Fibroblast of upper back skin (primary cell): ENCODE results near the gene SEC22A.

ENCODE experiments used
- DNase-seq: peaks from one replicate; pipeline ENCODE4 v3.0.0-alpha.2; 2013

The SEC22A gene

GRCh38 chr3:123271466-123272159 is 69.9 kb downstream of the SEC22A start:
- DNase-seq: no peak

GRCh38 chr3:123272547-123272946 is 70.8 kb downstream of the SEC22A start:
- DNase-seq: peak; percentile 6

GRCh38 chr3:123275691-123276090 is 73.9 kb downstream of the SEC22A start:
- DNase-seq: no peak

GRCh38 chr3:123276346-123277006 is 74.7 kb downstream of the SEC22A start:
- DNase-seq: no peak

DNA sequence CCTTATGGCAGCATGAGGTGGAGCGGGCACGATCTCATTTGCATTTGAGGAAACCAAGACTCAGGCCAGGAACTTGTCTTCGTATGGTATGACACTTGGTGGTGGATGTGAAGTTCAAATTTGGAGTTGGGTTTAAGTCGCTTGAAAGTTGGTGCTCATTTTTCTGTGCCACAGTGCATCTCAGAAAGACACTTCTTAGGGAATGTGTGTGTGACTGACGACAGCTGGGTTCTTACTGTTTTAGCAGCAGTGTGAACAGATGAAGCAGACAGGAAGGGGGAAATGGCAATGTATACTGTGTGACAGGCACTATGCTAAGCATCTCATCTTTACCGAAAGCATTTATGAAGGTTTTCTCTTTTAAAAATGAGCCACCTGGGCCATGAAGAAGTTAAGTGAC is 75.4 kb downstream of the SEC22A start:
- DNase-seq: no peak

DNA sequence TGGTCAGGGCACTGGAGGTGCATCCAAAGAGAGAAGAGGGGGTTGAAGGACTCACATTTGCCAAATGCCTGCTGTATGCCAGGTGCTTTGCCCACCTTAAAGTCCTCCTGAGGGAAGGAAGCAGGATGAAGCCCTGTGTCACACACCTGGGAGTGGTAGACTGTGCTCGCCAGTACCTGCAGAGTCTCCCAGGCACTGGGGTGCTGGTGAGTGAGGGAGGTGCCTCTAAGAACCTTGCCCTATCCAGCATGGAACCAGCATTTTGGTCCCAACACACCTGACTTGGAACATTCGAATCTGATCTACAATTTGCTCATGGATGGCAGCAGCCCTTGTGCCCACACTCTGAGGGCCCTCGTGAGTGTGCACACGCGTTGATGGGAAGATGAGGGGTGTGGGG is 76.7 kb downstream of the SEC22A start:
- DNase-seq: no peak

DNA sequence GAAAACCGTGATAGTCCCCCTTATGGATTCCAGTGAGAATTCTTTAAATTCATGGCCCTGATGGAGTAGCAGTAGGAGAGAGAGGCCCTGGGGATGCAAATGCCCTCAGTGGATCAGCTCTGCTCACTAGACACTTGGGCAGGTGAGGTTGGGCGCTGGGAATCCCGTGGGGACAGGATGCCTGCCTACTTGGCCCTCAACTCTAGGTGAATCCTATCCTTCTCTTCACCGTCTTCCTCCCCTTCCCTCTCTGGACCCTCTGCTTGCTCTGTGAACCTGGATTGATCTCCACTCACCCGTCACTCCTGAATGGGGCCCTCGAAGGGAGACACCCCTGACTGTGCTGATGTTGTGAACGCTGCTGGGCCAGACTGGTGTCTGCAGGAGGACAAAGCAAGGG is 77.4 kb downstream of the SEC22A start:
- DNase-seq: no peak

- no peak for DNase-seq
These were observed 79.7 kb downstream of the SEC22A start for GRCh38 chr3:123281406-123281805.

DNA sequence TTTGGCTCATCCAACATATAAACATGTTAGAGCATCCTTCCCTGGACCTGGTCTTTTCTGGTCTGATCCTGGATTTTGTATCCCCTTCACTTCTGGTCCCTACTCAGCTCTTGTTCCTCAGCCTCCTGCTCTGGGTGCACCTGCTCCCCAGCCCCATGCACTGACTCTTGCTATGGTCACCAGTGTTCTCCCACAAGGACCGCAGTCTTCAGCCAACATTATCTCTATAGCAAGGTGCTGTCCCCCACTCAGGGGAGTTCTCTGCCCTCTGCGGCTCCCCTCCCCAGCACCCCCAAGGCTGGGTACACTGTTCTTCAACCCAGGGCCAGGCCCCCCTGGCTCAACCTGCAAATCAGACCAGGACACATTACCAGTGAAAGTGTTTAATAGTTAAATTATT is 80.2 kb downstream of the SEC22A start:
- DNase-seq: no peak

DNA sequence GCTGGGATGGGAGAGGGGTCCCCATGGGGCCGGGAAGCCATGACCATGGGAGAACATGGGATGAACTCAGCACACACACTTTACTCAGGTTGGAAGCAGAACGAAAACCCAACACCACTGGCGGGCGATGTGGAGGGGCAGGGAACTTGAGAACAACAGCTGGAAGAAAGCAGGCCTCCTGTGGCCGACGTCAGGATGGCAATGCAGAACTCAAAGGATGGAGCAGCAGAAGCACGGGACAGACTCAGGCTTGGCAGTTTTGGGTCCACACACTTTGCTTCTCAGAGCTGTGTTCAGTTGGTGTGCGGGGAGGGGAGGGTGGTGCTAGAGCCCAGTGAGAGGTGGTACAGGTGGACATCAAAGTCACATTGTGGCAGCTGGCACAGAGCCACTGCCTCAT is 80.7 kb downstream of the SEC22A start:
- no peak for DNase-seq

DNA sequence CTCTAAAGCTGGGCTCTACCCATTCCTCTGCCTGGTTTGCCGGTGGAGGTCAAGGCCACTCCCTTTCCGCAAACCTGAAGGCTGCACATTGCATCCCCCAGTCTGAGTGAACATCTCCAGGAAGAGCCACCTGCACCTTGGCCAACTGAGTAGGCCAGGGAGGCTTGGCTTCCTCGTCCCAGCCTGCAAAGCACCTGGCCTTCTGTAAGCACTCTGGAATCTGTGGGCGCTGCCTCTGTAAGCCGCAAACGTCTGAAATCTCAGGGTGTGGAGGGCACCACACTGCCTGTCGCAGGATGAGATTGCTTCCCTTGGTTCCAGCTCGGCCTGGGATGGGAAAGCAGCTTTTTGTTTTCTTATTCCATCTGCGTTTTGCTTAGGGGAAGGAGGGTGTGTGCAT is 81.3 kb downstream of the SEC22A start:
- no peak for DNase-seq

- no peak for DNase-seq
These were observed 82.1 kb downstream of the SEC22A start for GRCh38 chr3:123283657-123284398.

DNA sequence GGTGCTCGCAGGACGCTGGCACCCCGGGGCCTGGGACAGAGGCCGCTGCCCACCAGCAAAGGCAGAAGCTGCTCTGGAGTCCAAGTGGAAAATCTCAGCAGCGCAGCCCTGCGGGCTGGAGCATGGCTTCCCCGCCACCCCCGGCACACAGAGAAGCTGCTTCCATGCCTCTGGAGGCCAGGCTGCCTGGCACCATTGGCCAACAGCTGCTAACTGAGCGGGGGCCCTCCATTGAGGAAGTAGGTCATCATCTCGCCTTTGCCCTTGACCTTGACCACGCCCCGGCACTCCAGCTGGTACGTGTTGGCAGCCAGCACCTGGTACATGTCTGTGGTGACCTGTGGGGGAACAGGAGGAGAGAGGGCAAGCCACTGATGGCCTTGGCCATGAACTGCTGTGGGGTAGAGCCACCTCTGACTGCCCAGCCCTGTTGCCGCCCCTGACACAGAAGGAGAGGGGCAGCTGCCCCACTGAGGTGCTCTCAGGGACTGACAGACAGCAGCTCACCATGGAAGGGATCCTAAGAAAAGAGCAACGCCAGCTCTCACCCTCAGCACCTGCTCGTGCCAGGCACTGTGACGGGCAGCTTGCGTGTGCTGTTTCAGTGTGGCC is 82.8 kb downstream of the SEC22A start:
- DNase-seq: no peak

DNA sequence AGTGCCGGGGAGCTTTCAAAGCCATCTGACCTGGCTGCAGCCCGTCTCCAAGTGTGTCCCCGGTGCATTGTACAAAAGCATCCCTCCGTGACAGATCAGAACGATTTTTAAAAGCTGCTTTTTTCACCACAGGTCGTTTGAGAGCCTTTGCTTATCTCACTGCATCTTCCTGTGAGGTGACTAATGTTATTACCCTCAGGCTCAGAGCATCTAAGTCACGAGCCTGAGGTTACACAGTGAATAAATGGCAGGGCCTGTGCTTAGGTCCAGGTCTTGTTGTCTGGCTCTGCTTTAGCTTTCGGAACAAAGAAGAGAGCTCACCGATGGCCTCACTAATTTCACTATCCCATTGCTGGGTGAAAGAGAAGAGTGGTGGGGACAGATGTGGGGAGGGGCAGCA is 83.3 kb downstream of the SEC22A start:
- DNase-seq: no peak

DNA sequence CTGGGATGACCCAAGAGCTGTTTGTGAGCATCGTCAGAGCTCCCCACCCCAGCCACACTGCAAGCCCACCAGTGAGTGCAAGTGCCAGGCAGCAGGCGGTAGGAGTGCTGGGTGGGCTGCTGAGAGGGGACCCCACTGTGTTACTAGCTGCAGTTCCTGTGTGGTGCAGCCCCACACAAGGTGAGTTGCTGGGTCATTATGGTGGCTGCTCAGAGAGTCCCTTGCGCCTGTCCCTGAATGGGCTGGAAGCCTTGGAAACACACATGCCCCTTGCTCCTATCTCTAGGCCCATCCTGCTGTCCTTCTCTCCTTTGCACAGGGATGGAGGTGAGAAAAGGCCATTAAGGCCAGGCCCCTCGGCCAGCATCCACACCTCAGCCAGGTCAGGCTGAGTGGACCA is 83.7 kb downstream of the SEC22A start:
- DNase-seq: no peak

DNA sequence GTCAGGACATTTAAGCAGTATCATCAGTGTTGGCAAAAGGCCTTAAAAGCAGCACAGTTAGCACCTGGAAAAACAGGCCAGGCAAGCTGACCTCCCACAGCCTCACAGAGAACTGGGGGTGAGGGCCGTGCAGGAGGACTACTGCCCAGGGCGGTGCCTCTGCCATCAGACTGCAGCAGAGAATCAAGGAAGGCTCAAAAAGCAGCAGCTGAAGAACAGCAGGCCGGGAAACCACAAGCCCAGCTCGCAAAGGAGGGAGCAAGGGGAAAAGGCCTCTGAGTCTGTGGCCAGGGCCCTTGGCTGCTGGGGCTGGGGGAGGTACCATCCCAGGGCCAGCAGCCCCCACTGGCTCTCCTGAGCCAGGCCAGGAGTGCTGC is 84.2 kb downstream of the SEC22A start:
- no peak for DNase-seq

DNA sequence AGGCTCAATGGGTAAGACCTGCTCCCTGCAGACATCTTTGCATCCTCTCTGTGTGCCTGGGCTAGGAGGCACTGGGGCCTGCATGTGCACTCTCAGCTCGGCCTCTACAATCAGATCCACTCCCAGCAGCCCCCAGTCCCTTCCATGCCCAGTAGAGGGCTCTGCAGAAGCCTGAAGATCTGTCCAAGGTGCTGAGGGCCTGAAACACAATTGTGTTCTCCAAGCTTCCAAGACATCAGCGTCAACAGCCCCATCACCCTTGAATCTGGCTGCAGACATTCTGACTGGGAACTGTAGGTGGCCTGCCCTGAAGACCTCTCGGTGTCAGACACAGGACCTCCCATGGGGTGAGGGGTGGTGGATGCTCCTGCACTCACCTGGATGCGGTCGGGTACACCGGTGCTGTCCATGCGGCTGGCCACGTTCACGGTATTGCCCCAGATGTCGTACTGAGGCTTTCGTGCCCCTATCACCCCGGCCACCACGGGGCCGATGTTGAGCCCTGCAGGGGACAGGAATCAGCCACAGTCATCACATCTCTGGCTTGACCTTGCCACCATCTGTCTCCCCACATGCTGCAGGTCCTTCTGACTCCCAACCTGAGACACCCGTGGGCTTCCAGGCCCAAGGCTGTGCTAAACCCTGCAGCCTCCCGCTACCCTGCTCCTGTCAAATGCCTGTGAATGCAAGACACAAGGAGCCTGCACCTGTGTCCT is 84.7 kb downstream of the SEC22A start:
- peak; percentile 63 for DNase-seq

- DNase-seq: no peak
These were observed 85.6 kb downstream of the SEC22A start for GRCh38 chr3:123287051-123287961.

GRCh38 chr3:123287962-123288302 is 86.2 kb downstream of the SEC22A start:
- DNase-seq: no peak

DNA sequence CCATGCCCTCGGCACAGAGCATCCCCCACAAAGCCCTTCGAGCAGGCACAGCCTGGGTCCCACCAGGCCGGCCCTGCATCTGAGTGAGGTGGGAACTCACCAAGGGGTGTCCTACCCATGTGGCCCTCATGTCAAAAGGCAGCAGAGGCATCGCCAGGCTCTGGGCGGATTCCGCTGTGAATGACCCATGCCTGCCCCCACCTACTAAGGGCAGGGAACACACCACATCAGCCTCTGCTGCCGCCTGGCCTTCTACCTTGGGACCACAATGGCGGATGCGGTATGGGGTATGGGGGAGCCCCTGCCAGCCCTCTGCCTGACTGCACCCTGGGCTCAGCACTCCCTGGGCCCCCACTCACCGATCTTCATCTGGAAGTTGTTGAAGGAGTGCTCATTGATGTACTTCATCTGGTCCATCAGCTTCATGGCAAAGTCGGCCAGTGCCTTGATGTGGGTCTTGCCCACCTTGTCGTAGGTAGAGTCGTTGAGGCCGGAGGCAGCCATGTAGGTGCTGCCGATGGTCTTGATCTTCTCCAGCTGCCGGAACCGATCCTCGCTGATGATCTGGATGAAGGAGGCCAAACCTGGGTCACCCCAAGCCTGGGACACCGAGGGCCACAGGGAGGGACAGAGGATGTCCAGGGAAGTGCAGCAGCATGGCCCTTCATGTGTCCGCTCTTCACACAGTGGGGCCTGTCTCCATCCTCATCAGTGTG is 87.8 kb downstream of the SEC22A start:
- no peak for DNase-seq
